SK-N-SH treated with all-trans-retinoic acid at 6 μM for 48 hours (cell line): Measurements from ENCODE around the gene MTUS2.
"Not testable (repeated sequence)": the region's sequence is repeated elsewhere in the genome, so short reads cannot be mapped to it uniquely, and the experiment has no call there.

ENCODE experiments used
- ATAC-seq: fragments of 200-7000 bp; cut with Tn5 transposase; 3 replicates; pipeline ENCODE4 v1.9.1; 2020; ENCODE audit warnings: mild to moderate bottlenecking, moderate library complexity
- ARNTL ChIP-seq: fragments of 450-650 bp; formaldehyde crosslinking; IDR thresholded peaks from 2 replicates; pipeline ENCODE4 v1.5.0; 2020; ENCODE audit warnings: low read depth, mild to moderate bottlenecking, moderate library complexity, borderline replicate concordance
- BACH2 ChIP-seq: fragments of 250-450 bp; sonication (Bioruptor Pico); IDR thresholded peaks from 2 replicates; pipeline ENCODE4 v1.9.0; 2021; ENCODE audit warnings: mild to moderate bottlenecking, borderline replicate concordance
- CSDC2 ChIP-seq: fragments of 250-450 bp; sonication (Bioruptor Pico); IDR thresholded peaks from 2 replicates; pipeline ENCODE4 v1.5.0; 2020; ENCODE audit warnings: mild to moderate bottlenecking, moderate library complexity
- GLIS3 ChIP-seq: fragments of 250-450 bp; sonication (Bioruptor Pico); IDR thresholded peaks from 2 replicates; pipeline ENCODE4 v1.5.0; 2020; ENCODE audit warnings: mild to moderate bottlenecking, moderate library complexity
- ISL1 ChIP-seq: fragments of 250-450 bp; sonication (Bioruptor Pico); IDR thresholded peaks from 2 replicates; pipeline ENCODE4 v2.1.2; 2022; ENCODE audit warnings: mild to moderate bottlenecking, moderate library complexity
- OSR1 ChIP-seq: fragments of 250-450 bp; sonication (Bioruptor Pico); IDR thresholded peaks from 2 replicates; pipeline ENCODE4 v1.8.0; 2022; ENCODE audit warnings: moderate library complexity, mild to moderate bottlenecking, inconsistent platforms
- PPARA ChIP-seq: fragments of 250-450 bp; sonication (Bioruptor Pico); IDR thresholded peaks from 2 replicates; pipeline ENCODE4 v1.5.0; 2020; ENCODE audit warnings: mild to moderate bottlenecking, borderline replicate concordance
- RARB ChIP-seq: fragments of 250-450 bp; sonication (Bioruptor Pico); IDR thresholded peaks from 2 replicates; pipeline ENCODE4 v1.8.0; 2021; ENCODE audit warnings: mild to moderate bottlenecking, moderate library complexity
- SNAI2 ChIP-seq: fragments of 250-450 bp; sonication (Bioruptor Pico); IDR thresholded peaks from 2 replicates; pipeline ENCODE4 v1.5.0; 2020; ENCODE audit warnings: mild to moderate bottlenecking, moderate library complexity
- TOX ChIP-seq: fragments of 250-450 bp; sonication (Bioruptor Pico); IDR thresholded peaks from 2 replicates; pipeline ENCODE4 v1.8.0; 2021; ENCODE audit warnings: mild to moderate bottlenecking, moderate library complexity, borderline replicate concordance
- ZFP3 ChIP-seq: fragments of 250-450 bp; sonication (Bioruptor Pico); IDR thresholded peaks from 2 replicates; pipeline ENCODE4 v1.5.0; 2020; ENCODE audit warnings: mild to moderate bottlenecking, moderate library complexity
- ZFP30 ChIP-seq: fragments of 450-650 bp; formaldehyde crosslinking; IDR thresholded peaks from 2 replicates; pipeline ENCODE4 v1.5.0; 2022; ENCODE audit warnings: mild to moderate bottlenecking, moderate library complexity
- ZNF565 ChIP-seq: fragments of 450-650 bp; formaldehyde crosslinking; conservative IDR thresholded peaks from 2 replicates; pipeline ENCODE4 v1.5.0; 2020; ENCODE audit warnings: low read depth, mild to moderate bottlenecking, moderate library complexity
- ZNF8 ChIP-seq: fragments of 450-650 bp; formaldehyde crosslinking; IDR thresholded peaks from 2 replicates; pipeline ENCODE4 v1.5.0; 2020; ENCODE audit warnings: mild to moderate bottlenecking, moderate library complexity
- TF ChIP-seq, protein P1 (sequence below): fragments of 250-450 bp; sonication (Bioruptor Pico); IDR thresholded peaks from 2 replicates; pipeline ENCODE4 v1.8.0; 2020; ENCODE audit warnings: mild to moderate bottlenecking, moderate library complexity, borderline replicate concordance
- TF ChIP-seq, protein P2 (sequence below): fragments of 250-450 bp; sonication (Bioruptor Pico); IDR thresholded peaks from 2 replicates; pipeline ENCODE4 v1.5.0; 2020; ENCODE audit warnings: mild to moderate bottlenecking, moderate library complexity
- TF ChIP-seq, protein P3 (sequence below): fragments of 250-450 bp; sonication (Bioruptor Pico); IDR thresholded peaks from 2 replicates; pipeline ENCODE4 v1.5.1; 2020; ENCODE audit warnings: low read depth, mild to moderate bottlenecking, moderate library complexity
- TF ChIP-seq, protein P4 (sequence below): fragments of 250-450 bp; sonication (Bioruptor Pico); IDR thresholded peaks from 2 replicates; pipeline ENCODE4 v1.5.1; 2021; ENCODE audit warnings: mild to moderate bottlenecking, moderate library complexity
- TF ChIP-seq, protein P5 (sequence below): fragments of 250-450 bp; sonication (Bioruptor Pico); IDR thresholded peaks from 2 replicates; pipeline ENCODE4 v1.8.0; 2021; ENCODE audit warnings: low read depth, mild to moderate bottlenecking, moderate library complexity, borderline replicate concordance

MTUS2 gene

DNA sequence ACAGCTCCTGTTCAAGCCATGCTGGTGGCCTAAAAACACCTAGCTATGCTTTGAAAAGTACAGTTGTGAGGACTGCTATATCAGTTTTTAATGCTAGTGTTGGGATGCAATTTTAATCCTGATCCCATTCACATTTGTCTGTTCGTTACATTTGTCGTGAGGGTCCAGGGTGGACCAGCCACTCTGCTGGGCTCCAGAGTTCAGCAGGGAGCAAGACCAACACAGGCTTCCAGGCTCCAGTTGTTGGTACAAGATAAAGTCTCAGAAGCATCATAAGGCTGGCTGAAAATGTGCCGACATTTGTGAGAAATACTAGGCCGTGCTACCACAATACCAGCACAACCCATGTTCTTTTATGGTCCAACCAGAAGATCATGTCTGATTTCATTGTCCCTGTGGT lies 564.7 kb downstream of the MTUS2 start:
- no peak for ATAC-seq
- TF ChIP-seq RARB (CRISPR knock-in tag): no peak
- TF ChIP-seq, protein P1, sequence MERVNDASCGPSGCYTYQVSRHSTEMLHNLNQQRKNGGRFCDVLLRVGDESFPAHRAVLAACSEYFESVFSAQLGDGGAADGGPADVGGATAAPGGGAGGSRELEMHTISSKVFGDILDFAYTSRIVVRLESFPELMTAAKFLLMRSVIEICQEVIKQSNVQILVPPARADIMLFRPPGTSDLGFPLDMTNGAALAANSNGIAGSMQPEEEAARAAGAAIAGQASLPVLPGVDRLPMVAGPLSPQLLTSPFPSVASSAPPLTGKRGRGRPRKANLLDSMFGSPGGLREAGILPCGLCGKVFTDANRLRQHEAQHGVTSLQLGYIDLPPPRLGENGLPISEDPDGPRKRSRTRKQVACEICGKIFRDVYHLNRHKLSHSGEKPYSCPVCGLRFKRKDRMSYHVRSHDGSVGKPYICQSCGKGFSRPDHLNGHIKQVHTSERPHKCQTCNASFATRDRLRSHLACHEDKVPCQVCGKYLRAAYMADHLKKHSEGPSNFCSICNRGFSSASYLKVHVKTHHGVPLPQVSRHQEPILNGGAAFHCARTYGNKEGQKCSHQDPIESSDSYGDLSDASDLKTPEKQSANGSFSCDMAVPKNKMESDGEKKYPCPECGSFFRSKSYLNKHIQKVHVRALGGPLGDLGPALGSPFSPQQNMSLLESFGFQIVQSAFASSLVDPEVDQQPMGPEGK (CRISPR knock-in tag): no peak
- TF ChIP-seq GLIS3 (CRISPR knock-in tag): no peak
- no peak for TF ChIP-seq ISL1
- TF ChIP-seq ARNTL: no peak
- no peak for TF ChIP-seq ZNF565
- TF ChIP-seq OSR1: no peak
- no peak for TF ChIP-seq TOX
- TF ChIP-seq, protein P2, sequence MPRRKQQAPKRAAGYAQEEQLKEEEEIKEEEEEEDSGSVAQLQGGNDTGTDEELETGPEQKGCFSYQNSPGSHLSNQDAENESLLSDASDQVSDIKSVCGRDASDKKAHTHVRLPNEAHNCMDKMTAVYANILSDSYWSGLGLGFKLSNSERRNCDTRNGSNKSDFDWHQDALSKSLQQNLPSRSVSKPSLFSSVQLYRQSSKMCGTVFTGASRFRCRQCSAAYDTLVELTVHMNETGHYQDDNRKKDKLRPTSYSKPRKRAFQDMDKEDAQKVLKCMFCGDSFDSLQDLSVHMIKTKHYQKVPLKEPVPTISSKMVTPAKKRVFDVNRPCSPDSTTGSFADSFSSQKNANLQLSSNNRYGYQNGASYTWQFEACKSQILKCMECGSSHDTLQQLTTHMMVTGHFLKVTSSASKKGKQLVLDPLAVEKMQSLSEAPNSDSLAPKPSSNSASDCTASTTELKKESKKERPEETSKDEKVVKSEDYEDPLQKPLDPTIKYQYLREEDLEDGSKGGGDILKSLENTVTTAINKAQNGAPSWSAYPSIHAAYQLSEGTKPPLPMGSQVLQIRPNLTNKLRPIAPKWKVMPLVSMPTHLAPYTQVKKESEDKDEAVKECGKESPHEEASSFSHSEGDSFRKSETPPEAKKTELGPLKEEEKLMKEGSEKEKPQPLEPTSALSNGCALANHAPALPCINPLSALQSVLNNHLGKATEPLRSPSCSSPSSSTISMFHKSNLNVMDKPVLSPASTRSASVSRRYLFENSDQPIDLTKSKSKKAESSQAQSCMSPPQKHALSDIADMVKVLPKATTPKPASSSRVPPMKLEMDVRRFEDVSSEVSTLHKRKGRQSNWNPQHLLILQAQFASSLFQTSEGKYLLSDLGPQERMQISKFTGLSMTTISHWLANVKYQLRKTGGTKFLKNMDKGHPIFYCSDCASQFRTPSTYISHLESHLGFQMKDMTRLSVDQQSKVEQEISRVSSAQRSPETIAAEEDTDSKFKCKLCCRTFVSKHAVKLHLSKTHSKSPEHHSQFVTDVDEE: no peak
- no peak for TF ChIP-seq ZNF8

DNA sequence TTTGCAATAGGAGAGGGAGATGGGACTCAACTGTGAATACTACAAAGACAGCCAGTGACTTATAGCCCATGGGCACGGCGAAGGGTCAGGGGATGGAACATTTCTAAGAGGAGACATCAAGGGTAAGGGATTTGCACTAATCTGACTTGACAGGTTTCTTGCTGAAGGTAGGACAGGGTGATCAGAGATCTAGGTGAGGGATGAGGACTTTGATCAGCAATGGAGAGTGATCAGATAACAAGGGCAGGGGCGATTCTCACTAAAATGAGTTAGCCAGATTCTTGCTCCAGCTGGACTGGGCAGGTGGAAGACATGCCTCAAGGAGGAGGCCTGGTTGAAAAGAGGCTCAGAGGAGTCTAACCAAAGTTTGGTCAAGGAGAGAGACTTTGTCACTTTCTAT lies 566.1 kb downstream of the MTUS2 start:
- no peak for ATAC-seq
- TF ChIP-seq, protein P3, sequence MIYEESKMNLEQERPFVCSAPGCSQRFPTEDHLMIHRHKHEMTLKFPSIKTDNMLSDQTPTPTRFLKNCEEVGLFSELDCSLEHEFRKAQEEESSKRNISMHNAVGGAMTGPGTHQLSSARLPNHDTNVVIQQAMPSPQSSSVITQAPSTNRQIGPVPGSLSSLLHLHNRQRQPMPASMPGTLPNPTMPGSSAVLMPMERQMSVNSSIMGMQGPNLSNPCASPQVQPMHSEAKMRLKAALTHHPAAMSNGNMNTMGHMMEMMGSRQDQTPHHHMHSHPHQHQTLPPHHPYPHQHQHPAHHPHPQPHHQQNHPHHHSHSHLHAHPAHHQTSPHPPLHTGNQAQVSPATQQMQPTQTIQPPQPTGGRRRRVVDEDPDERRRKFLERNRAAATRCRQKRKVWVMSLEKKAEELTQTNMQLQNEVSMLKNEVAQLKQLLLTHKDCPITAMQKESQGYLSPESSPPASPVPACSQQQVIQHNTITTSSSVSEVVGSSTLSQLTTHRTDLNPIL (CRISPR knock-in tag): no peak
- TF ChIP-seq ZFP3 (CRISPR knock-in tag): no peak
- TF ChIP-seq, protein P4, sequence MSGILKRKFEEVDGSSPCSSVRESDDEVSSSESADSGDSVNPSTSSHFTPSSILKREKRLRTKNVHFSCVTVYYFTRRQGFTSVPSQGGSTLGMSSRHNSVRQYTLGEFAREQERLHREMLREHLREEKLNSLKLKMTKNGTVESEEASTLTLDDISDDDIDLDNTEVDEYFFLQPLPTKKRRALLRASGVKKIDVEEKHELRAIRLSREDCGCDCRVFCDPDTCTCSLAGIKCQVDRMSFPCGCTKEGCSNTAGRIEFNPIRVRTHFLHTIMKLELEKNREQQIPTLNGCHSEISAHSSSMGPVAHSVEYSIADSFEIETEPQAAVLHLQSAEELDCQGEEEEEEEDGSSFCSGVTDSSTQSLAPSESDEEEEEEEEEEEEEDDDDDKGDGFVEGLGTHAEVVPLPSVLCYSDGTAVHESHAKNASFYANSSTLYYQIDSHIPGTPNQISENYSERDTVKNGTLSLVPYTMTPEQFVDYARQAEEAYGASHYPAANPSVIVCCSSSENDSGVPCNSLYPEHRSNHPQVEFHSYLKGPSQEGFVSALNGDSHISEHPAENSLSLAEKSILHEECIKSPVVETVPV (CRISPR knock-in tag): no peak
- TF ChIP-seq, all 23 proteins: peak for 0

DNA sequence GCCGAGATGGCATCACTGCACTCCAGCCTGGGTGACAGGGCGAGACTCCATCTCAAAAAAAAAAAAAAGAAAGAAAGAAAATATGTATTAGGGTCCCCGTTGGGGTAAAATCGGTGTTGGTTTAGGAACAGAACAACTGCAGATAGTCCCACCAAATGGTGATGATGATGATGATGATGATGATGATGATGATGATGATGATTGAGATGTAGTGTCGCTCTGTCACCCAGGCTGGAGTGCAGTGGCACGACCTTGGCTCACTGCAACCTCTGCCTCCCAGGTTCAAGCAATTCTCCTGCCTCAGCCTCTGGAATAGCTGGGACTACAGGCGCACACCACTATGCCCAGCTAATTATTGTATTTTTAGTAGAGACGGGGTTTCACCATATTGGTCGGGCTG lies 570.5 kb downstream of the MTUS2 start:
- not testable (repeated sequence) for ATAC-seq

DNA sequence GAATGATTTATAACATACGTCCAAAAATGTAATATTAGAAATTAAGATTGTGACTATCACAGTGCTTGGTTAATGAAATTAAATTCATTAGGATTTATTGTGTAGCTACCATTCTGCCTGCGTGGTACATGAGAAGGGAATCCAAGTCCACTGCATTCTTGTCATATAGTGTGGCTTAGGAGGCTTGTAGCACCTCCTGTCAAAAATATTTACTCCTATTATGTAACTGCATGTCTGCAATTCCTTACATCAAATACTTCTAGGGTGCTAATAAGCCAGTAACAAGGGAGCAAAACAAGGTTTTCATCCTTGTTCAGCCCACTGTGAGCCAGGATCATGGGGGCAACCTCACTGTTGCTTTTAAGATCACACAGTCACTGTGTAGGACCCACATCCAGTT lies 576.3 kb downstream of the MTUS2 start:
- no peak for ATAC-seq
- TF ChIP-seq OSR1: no peak
- no peak for TF ChIP-seq CSDC2 (CRISPR knock-in tag)
- TF ChIP-seq, protein P1 (CRISPR knock-in tag): no peak
- TF ChIP-seq BACH2: no peak
- TF ChIP-seq, protein P2: no peak
- TF ChIP-seq, protein P5, sequence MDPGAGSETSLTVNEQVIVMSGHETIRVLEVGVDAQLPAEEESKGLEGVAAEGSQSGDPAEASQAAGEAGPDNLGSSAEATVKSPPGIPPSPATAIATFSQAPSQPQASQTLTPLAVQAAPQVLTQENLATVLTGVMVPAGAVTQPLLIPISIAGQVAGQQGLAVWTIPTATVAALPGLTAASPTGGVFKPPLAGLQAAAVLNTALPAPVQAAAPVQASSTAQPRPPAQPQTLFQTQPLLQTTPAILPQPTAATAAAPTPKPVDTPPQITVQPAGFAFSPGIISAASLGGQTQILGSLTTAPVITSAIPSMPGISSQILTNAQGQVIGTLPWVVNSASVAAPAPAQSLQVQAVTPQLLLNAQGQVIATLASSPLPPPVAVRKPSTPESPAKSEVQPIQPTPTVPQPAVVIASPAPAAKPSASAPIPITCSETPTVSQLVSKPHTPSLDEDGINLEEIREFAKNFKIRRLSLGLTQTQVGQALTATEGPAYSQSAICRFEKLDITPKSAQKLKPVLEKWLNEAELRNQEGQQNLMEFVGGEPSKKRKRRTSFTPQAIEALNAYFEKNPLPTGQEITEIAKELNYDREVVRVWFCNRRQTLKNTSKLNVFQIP (CRISPR knock-in tag): no peak
- no peak for TF ChIP-seq GLIS3 (CRISPR knock-in tag)
- TF ChIP-seq PPARA (CRISPR knock-in tag): no peak
- TF ChIP-seq SNAI2 (CRISPR knock-in tag): no peak
- no peak for TF ChIP-seq RARB (CRISPR knock-in tag)
- TF ChIP-seq TOX: no peak
- TF ChIP-seq ZFP30 (CRISPR knock-in tag): no peak
- TF ChIP-seq, protein P3 (CRISPR knock-in tag): no peak
- TF ChIP-seq, protein P4 (CRISPR knock-in tag): no peak
